Stimulated activated CD8-positive, alpha-beta memory T cell treated with anti-CD3 and anti-CD28 coated beads, Interleukin-4, amount 100 ng/mL, for 24 hours (primary cell): ENCODE results near the gene PTPN9.
"Not testable (repeated sequence)": the region's sequence is repeated elsewhere in the genome, so short reads cannot be mapped to it uniquely, and the experiment has no call there.

Source experiments
- DNase-seq: peaks from one replicate; pipeline ENCODE4 v3.0.0-alpha.2; 2020; ENCODE audit warnings: low read depth

Gene PTPN9

DNA sequence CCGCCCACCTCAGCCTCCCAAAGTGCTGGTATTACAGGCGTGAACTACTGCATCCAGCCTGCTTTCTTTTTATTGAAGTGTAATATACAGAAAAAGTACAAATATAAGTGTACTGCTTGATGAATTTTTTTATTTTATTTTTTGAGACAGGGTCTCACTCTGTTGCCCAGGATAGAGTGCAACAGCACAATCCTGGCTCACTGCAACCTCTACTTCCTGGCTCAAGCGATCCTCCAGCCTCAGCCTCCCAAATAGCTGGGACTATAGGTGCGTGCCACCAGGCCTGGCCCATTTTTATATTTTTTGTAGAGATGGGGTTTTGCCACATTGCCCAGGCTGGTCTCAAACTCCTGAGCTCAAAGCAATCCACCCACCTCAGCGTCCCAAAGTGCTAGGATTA is 3.8 kb upstream of the PTPN9 start:
- not testable (repeated sequence) for DNase-seq

DNA sequence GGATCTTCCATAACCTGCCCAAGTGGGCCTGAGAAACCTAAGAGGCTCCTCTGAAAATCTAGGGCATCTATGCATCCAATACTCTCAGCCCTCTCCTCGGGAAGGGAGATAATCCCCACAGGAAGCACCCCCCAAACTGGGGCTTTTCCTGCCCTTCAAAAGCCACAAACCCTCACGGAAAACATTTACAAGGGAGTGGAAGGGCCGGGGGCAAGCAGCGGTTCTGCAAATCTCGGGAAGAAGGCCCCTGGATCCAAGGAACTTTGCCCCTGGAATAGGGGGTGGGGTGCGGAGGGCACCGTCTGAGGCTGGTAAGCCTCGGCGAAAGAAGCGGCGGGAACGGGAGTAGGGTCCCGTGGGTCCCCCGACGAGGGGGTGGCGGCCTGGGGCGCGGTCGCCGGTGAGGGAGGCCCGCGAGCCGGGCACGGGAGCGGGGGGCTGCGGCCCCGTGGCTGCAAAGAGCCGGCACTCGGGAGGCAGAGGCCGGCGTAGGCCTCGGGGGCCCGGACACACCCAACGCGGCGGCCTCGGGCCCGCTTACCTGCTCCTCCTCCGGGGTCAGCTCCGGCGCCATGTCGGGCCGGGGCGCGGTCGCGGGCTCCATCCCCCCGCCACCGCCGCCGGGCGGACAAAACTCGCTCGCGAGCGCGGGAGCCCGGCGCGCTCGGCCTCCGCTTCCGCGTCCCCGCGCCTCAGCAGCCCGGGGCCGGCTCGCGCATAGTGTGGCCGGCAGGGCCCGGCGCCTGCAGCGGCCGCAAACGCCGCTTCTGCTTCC is 755 bp downstream of the PTPN9 start:
- DNase-seq, result no peak

DNA sequence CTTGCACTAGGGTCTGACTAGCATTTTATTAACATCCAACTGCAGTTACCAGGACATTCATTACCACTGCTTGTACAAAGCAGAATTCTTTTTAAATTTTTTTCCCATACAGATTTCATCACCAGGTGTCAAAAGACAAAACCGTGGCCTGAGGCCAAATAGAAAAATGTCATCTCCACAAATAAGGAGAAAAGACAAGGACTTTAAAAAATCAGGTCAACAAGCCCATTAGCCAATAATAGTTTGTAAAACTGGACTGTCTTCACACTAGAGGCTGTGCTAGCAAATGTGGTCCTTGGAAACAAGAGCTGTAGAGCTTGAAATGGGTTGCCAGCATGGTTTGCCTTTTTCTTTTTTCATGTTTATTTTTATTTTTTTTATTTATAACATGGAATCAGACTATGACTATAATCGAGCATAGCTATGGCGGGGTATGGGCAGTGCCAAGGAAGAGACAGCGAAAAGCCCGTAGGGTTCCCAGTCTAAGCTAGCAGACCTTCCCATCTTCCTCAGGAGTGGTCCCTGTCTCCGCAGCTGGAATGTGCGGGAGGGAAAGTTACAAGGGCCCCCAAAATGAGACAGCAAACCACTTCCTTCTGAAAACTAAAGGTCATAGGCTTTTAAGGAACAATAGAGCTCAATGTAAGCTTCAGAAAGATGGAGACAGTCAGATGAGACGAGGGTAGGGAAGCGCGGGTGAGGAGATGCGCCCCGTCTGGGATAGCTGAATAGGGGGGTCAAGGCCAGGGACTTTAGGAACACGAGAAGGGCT is 1.5 kb downstream of the PTPN9 start:
- no peak for DNase-seq

DNA sequence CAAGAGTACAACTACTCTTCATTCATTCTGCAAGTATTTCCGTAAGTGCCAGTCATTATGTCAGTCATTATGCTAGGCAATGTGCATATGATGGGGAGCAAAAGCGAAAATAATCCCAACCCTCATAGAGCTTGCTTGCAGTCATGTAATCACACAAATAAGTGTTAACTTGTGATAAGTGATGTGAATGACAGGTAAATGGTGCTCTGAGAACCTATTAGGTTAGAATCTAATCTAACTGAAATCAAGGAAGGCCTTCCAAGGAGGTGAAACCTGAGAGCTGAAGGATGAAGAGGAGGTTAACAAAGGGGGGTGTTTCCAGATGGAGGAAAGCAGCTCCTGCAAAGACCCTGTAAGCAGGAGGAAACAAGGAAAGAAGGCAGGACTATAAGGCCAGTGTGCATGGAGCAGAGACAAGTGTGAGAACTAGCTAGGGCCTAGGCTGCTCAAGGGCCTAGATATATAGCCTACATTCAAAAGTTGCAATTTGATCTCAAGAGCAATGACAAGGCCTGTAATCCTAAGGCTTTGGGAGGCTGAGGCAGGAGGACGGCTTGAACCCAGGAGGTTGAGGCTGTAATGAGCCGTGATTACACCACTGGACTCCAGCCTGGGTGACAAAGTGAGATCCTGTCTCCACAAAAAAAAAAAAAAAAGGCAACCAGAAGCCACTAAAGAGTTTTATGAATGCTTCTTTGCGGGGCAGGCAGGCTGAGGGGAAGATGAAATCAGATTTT is 5.3 kb downstream of the PTPN9 start:
- no peak for DNase-seq

DNA sequence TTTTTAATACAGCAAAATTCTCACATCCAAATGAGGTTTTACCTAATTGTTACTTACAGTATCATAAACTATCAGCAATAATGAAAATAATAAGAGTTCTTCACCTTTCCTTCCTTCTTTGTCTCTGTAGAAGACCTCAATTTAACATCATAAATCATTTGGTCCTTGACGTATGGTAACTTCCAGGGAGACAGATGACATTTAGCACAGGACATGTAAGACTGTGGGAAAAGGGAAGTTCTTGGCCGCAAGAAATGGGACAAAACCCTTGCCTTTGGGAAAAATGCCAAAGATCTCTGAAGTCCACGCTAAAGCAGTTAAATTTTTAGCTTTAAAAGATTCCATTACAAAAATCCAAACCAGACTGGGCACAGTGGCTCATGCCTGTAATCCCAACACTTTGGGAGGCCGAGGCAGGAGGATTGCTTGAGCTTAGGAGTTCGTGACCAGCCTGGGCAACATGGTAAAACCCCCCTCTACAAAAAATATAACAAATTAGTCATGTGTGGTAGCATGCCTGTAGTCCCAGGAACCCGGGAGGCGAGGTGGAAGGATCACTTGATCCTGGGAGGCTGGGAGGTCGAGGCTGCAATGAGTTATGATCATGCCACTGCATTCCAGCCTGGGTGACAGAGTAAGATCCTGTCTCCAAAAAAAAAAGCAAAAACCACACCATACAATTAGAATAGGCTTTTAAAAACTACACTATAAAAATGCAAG is 8.8 kb downstream of the PTPN9 start:
- DNase-seq, result no peak

DNA sequence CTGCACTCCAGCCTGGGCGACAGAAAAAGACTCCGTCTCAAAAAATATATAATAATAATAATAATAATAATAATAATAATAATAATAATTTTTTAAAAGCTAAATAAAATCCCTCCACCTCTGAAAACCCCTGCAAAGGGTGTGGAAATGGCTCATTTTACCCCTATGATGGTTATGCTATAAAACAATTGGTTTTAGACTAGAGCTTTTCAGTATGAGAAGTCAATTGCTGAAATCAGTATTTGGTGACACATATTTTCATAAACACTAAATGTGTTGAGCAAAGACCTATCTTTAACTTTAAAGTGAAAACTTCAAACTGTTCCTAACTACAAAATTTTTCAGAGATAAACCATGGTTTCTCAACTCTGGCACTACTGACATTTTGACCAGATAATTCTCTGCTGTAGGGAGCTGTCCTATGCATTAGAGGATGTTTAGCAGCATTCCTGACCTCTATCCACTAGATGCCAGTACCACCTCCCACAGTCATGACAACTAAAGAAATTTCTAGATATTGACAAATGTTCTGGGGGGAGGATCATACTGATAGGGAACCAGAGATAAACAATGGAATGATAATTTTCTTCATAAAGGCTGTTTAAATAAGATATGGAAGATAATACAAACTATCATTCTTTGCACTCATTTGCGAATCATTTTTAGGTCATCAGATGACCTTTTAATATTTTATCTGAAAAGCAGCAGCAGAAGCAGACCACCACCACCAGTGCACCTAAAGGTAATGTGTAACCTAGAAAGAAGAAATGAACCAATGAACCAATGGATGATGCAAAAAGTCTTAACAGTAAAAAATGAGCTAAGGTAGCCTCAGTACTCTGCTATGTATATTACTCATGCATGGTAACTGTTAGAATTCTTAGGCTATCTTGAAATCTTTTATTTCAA is 13.8 kb downstream of the PTPN9 start:
- DNase-seq, result no peak

DNA sequence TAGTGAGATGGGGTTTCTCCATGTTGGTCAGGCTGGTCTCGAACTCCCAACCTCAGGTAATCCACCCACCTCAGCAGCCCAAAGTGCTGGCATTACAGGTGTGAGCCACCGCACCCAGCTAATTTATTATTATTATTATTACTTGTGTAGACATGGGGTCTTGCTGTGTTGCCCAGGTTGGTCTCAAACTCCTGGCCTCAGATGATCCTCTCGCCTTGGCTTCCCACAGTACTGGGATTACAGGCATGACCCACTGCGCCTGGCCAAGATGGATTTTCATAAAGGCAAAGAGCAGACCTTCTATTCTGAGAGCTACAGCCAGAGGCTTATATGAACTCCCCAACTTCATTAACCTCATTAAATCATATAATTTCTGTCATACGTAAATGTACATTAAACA is 17.2 kb downstream of the PTPN9 start:
- DNase-seq, result no peak

DNA sequence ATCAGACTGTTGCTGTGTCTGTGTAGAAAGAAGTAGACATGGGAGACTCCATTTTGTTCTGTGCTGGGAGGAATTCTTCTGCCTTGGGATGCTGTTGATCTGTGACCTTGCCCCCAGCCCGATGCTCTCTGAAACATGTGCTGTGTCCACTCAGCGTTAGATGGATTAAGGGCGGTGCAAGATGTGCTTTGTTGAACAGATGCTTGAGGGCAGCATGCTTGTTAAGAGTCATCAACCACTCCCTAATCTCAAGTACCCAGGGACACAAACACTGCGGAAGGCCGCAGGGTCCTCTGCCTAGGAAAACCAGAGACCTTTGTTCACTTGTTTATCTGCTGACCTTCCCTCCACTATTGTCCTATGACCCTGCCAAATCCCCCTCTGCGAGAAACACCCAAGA is 19.8 kb downstream of the PTPN9 start:
- DNase-seq, result not testable (repeated sequence)

DNA sequence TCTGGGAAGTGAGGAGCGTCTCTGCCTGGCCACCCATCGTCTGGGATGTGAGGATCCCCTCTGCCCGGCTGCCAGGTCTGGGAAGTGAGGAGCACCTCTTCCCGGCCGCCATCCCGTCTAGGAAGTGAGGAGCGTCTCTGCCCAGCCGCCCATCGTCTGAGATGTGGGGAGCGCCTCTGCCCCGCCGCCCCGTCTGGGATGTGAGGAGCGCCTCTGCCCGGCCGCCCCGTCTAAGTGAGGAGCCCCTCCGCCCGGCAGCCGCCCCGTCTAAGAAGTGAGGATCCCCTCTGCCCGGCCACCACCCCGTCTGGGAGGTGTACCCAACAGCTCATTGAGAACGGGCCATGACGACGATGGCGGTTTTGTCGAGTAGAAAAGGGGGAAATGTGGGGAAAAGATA is 20.2 kb downstream of the PTPN9 start:
- not testable (repeated sequence) for DNase-seq

DNA sequence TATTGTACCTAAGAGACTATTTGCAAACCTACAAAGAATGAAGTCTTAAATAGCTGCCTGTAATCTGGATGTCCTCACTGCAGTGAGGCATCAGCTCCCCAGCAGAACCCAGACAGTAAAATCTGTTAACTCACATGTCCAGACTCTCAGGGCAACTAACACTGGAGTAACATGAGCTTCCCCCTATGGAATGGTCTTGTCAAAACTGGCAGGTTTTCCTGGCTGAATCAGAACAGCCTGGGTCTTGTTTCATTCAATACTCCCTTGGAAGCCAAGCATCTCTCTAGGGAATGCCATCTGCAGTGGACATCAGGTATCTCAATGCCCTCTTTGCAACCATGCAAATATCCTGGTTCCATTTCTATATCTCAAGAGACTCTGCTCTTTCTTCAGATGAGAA is 24.4 kb downstream of the PTPN9 start:
- DNase-seq, result no peak

DNA sequence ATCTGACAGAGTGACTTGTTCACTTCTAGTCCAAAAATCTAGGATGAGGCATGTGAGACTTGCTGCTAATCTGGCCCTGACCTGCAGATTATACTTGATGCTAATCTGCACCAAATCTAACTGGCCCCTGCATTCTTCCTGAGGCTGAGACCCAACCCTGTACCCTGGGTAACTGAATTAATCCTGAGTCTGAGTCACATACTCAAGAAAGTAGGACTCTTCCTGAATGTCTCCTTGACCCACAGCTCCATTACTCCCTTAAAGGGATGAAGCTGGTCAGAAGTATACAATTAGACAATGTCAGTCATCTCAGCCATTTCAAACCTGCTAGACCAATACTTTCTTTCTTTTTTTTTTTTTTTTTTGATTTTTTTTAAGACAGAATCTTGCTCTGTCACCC is 25.5 kb downstream of the PTPN9 start:
- DNase-seq, result no peak

DNA sequence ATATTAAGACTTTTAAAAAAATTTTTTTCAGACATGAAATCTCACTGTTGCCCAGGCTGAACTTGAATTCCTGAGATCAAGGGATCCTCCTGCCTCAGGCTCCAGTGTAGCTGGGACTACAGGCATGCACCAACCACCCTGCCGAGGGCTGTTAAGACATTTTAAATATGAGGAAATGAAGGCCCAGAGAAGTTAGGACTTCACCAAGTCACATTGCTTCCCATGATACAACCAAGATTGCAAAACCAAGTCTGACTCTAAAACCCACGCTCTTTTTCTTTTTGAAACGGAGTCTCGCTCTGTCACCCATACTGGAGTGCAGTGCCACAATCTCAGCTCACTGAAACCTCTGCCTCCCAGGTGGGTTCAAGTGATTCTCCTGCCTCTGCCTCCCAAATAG is 28.0 kb downstream of the PTPN9 start:
- DNase-seq, result no peak

DNA sequence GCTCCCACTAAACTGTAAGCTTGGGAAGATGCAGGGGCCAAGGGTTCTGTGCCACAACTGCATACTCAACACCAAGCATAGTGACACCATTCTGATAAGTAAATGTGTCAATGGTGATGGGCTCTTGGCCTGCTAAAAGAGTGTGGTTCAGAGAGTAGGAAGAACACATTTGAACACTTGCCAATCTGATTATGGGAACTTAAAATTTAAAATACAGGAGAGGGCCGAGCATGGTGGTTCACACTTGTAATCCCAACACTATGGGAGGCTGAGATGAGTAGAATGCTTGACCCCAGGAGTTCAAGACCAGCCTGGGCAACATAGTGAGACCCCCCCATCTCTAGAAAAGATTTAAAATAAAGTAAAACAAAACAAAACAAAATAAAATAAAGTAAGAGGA is 34.1 kb downstream of the PTPN9 start:
- no peak for DNase-seq

DNA sequence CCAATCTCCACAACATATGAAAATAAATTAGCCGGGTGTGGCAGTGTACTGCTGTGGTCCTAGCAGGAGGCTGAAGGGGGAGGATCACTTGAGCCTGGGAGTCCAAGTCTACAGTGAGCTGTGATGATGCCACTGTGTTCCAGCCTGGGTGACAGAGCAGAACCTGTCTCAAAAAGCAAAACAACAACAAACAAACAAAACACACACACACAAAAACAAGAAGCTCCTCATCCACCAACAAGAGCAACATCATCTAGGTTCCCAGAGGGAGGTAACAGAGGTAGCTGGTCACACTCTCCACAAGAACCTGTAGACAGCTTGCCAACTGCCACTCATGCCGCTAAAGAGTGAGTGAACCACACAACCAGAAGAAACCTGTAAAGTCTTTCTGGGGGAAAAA is 34.8 kb downstream of the PTPN9 start:
- DNase-seq, result no peak

DNA sequence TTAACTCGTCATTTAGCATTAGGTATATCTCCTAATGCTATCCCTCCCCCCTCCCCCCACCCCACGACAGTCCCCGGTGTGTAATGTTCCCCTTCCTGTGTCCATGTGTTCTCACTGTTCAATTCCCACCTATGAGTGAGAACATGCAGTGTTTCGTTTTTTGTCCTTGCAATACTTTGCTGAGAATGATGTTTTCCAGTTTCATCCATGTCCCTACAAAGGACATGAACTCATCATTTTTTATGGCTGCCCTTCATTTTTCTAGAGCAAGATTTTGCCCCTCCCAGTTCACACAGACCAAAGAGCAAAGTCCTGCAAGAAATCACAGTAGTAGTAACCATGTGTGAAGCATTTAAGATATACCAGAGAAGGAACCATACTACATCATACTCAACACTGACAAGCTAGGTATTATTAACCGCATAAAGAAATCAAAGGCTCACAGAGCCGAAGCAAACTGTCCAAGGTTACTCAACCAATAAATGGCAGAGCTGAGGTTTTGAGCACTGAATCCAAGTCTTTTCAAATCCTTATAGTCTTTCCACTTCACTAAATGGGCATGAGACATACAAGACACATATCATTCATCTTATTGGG is 36.1 kb downstream of the PTPN9 start:
- not testable (repeated sequence) for DNase-seq

DNA sequence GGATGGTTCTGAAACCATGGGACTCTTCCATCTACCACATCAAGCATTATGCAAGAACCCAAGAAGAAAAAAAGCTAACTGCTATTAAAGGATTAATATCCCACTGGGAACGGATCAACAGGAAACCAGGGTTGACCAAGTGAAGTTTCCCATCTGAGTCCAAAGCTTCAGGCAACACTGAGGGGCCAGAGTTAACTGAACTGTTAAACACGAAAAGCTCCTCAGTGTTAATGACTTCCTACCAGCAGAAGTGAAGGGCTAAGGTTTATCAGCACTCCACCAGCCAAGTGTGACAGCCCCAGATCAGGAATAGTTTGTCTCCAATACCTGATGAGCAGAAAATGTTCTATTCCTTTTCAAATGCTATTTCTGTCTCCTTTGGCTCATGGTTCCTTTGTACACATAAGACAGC is 36.7 kb downstream of the PTPN9 start:
- DNase-seq, result no peak

DNA sequence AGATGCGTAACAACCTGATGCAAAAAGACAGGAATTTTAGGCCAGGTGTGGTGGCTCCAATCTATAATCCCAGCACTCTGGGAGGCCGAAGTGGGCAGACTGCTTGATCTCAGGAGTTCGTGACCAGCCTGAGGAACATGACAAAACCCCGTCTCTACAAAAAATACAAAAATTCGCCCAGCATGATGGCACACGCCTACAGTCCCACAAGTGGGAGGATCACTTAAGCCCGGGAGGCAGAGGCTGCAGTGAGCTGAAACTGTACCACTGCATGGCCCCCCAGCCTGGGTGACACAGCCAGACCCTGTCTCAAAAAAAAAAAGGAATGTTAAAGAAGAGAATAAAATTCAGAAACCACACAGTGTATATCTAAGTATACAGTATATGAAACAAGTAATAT is 40.7 kb downstream of the PTPN9 start:
- no peak for DNase-seq

DNA sequence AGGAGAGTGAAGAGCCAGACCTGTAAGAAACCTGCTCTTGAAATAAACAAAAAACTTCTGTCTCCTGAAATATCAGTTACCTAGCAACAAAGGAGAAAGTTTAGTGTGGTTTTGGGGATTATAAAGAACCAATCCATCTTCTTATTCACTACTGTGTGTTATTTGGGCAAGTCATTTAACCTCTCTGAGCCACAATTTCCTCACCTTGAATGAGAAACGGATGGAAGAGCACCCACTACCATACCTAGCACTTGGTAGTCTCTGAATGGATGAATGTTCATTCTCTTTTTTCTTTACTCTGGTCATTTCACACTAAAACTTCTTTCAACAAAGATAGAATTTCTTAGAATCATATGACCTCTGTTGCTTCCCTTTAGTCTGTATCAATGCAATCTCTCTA is 45.2 kb downstream of the PTPN9 start:
- DNase-seq, result no peak

DNA sequence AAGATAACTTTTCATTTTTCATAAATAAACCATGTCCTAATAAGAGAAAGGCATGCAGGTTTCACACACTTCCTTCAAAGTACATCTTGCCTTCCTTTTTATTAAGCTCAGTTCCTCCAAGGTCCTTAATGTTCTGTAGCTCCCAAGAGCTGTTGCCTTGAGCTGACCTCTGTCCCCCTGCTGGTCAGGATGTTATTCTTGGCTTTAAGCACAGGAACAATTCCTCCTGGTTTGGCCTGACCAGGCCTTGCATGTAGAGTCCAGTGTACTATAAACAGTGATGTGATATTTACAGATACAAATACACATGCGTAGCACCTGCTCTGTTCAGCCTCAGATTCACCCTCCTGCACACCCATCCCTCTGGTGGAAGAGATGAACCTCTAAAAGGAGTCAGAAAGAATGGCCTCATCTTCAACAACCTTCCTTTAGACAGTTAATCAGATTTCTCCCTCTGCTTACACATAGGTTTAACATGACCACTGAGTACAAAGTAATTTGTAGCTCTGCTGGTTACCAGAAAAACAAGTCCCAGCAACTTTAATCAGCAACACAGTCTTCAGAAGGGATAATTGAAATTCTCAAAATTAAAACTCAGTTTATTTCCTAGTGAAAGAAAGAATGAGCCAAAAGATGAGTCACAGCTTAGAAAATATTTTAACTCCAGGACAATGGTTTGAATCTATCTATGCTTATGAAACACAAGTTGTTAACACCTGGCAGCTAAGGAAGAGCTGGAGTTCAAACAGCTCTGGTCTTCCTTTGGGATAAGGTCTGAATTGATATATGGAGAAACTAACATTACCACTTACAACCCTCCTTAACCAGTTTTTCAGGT is 46.5 kb downstream of the PTPN9 start:
- DNase-seq, result no peak

DNA sequence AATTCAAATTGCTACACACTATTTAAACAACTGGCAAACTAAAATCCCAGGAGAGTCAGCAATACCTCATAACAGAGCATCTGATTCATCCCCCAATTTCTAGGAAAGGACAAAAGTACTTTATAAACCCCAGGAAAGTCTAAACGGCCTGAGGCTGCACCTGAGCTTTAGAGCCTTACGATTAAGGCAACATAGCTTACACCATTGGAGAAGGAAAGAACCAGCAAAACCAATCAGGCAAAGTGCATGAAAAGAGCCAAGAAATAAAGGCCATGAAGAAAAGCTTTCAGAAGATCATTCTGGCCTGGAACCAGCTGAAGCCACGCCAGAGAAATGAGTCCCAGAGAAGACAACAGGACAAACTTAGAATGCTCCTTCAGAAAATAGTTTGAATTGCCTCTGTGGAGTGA is 48.1 kb downstream of the PTPN9 start:
- no peak for DNase-seq
